Measurements from ENCODE around the gene CDC73. TPM values are rescaled to one million over a fixed set of nuclear protein-coding genes. Genes with fewer than 3 reads are reported as not detected.

Gene CDC73
- total RNA-seq, 1 experiment from 2014 or later, result 62.5 TPM

DNA sequence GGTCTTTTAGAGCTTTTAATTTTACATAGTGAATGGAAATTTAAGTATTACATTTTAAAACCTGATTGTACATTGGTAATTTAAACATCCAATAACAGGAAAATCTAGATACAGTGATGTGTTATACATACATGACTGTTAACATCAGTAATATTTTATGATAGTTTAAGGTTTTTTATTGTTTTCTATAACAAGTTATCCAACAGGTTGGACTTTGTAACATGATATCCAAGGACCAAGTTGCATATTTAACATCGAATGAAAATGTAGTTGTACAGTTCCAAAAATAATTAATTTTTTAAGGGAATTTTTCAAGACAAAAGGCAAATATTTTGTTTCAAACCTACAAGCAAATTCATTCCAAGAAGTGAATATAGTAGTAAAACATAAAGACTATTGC, 31.0 kb upstream of the CDC73 start:
- no peaks in the 10 kb centered on the region for H3K9me3 Mint-ChIP-seq
- Histone ChIP-seq H2BK20ac (ENCODE audit: low read depth, low read length, poor library complexity, severe bottlenecking) (no peak overlapping the region), H3K79me2 (ENCODE audit: insufficient read depth, low read length) (no peaks in the 10 kb centered on the region), H2BK15ac (ENCODE audit: low read depth, low read length) (no peak overlapping the region), H2BK12ac (ENCODE audit: insufficient read length, low read depth, low read length) (no peak overlapping the region), H3K23ac (ENCODE audit: insufficient read length, low read depth, low read length) (no peak overlapping the region), H3K18ac (ENCODE audit: insufficient read length, low read depth, low read length) (no peak overlapping the region), H3K79me1 (ENCODE audit: insufficient read depth, low read depth, low read length, poor library complexity, severe bottlenecking) (no peaks in the 10 kb centered on the region), H3K9ac (ENCODE audit: extremely low read depth, insufficient read length, low read length) (no peak overlapping the region), H4K20me1 (ENCODE audit: control insufficient read depth, insufficient read depth, insufficient read length) (no peaks in the 10 kb centered on the region), H3K23me2 (ENCODE audit: insufficient read length, low read depth, low read length, poor library complexity, severe bottlenecking) (no peaks in the 10 kb centered on the region), H3K9me3 (ENCODE audit: control insufficient read depth, low read depth, low read length) (no peaks in the 10 kb centered on the region), H3K14ac (ENCODE audit: insufficient read depth, low read length) (no peak overlapping the region), H3K4ac (ENCODE audit: low read depth, low read length) (no peak overlapping the region), H3T11ph (ENCODE audit: low read length) (no peak overlapping the region), H3K56ac (ENCODE audit: insufficient read length, low read depth, low read length) (no peak overlapping the region), H2AK5ac (ENCODE audit: insufficient read length, low read length) (no peak overlapping the region), H3K4me2 (ENCODE audit: insufficient read depth, insufficient read length, low read length) (no peak overlapping the region), H3K27ac (ENCODE audit: insufficient read length, low read depth, low read length) (no peak overlapping the region), H2BK5ac (ENCODE audit: insufficient read length, low read length) (no peak overlapping the region), H3K4me1 (ENCODE audit: insufficient read depth, low read length) (no peaks in the 10 kb centered on the region), H2AFZ (ENCODE audit: low read length) (no peak overlapping the region), H4K5ac (ENCODE audit: insufficient read length, low read depth, low read length) (no peak overlapping the region), H2BK120ac (ENCODE audit: low read depth, low read length, poor library complexity, severe bottlenecking) (no peak overlapping the region), H4K8ac (replicated peaks; ENCODE audit: insufficient read length, low read depth, low read length) (no peak overlapping the region), H4K91ac (ENCODE audit: insufficient read length, low read depth, low read length) (no peak overlapping the region), H3K27me3 (ENCODE audit: insufficient read depth, low read length) (no peaks in the 10 kb centered on the region)
- H3K27ac Mint-ChIP-seq, result no peak overlapping the region
- no peaks in the 10 kb centered on the region for H3K27me3 Mint-ChIP-seq (ENCODE audit: low read depth)
- DNase-seq, result no peak
- WGBS (ENCODE audit: extremely low coverage, insufficient read length, low lambda C conversion rate), result no CpG with 5 or more reads among the region's 1 CpG
- H3K4me1 Mint-ChIP-seq, result no peaks in the 10 kb centered on the region
- TF ChIP-seq, protein P1, sequence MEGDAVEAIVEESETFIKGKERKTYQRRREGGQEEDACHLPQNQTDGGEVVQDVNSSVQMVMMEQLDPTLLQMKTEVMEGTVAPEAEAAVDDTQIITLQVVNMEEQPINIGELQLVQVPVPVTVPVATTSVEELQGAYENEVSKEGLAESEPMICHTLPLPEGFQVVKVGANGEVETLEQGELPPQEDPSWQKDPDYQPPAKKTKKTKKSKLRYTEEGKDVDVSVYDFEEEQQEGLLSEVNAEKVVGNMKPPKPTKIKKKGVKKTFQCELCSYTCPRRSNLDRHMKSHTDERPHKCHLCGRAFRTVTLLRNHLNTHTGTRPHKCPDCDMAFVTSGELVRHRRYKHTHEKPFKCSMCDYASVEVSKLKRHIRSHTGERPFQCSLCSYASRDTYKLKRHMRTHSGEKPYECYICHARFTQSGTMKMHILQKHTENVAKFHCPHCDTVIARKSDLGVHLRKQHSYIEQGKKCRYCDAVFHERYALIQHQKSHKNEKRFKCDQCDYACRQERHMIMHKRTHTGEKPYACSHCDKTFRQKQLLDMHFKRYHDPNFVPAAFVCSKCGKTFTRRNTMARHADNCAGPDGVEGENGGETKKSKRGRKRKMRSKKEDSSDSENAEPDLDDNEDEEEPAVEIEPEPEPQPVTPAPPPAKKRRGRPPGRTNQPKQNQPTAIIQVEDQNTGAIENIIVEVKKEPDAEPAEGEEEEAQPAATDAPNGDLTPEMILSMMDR (conservative IDR thresholded peaks at IDR 0.05), result no peak
- H3K4me3 Mint-ChIP-seq, result no peak overlapping the region
- peaks cover 0 to 8% (median 0%) of the 10 kb centered on the region in 3 experiments; a peak in 2 of 7 replicates for H3K36me3 Mint-ChIP-seq (ENCODE audit: insufficient read depth in 1 of 3, low read depth in 3 of 3)

All from H9 (cell line).